ENCODE measurements around the gene COX18. TPM values are rescaled to one million over a fixed set of nuclear protein-coding genes. Genes with fewer than 3 reads are reported as not detected.

COX18 gene, protein sequence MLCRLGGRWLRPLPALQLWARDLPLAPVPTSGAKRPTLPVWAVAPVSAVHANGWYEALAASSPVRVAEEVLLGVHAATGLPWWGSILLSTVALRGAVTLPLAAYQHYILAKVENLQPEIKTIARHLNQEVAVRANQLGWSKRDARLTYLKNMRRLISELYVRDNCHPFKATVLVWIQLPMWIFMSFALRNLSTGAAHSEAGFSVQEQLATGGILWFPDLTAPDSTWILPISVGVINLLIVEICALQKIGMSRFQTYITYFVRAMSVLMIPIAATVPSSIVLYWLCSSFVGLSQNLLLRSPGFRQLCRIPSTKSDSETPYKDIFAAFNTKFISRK
- 6.0 to 6.3 TPM (median 6.1 TPM) in 5 replicates for total RNA-seq (2022; extraction: Qiagen RNA extraction)

DNA sequence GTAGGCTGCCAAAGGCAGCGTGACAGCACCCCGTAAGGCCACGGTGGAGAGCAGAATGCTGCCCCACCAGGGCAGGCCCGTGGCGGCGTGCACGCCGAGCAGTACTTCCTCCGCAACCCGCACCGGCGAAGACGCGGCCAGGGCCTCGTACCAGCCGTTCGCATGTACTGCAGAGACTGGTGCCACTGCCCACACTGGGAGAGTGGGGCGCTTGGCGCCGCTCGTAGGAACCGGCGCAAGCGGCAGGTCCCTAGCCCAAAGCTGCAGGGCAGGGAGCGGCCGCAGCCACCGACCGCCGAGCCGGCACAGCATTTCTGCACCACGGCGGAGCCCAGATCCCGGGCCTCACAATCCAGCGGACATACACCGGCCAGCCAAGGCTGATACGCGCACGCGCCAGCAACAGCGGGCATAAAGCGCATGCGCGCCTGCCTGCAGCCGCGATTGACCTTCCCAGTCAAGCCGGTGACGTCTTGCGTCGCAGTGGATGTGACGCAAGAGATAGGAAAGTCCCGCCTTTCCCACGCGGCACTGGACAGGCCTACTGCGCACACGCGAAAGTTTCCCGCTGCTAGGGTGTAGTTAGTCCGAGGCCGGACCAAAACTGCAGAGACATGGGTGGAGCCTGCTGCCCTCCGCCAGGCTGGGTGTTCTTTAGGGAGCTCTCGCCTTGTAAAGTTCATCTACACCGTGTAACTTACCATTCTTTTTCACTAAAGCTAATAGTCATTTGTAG lies at the start of gene COX18:
Gene COX18, minus strand, starts transcription at position 379 of the 736 bp plus-strand sequence. Its CDS starts 67 bp downstream, at position 312.

Other genes starting within 250 kb of the COX18 start
- gene ANKRD17, start 189.1 kb upstream of the COX18 start, total RNA-seq (2022; extraction: Qiagen RNA extraction), result 17.1 to 27.0 TPM (median 20.1 TPM) in 5 replicates

Measured in A549 treated with AZD2906 at 1 μM for 4 hours (cell line).